Caco-2 (cell line): ENCODE measurements around the gene CHSY1. TPM values are rescaled to one million over a fixed set of nuclear protein-coding genes. Genes with fewer than 3 reads are reported as not detected.

Experiments used
- BruUV-seq: library from RNA; stranded (reverse); fragments of 400-500 nt; replicated peaks from 2 replicates; lab custom pipeline; 2021; lab: Mats Ljungman, UMichigan
- CTCF ChIA-PET: fragments of 300-600 bp; sonication (Branson Sonifier 250); formaldehyde crosslinking; loops from one replicate; lab custom pipeline; 2022; ENCODE audit warnings: antibody characterized with exemption; lab: Charles Lee
- POLR2A ChIA-PET: fragments of 300-600 bp; sonication (Branson Sonifier 250); formaldehyde crosslinking; loops from one replicate; lab custom pipeline; 2022; ENCODE audit warnings: antibody characterized with exemption; lab: Charles Lee
- DNase-seq, 2 experiments: peaks; one replicate each; pipeline versions ENCODE4 v3.0.0 to v3.0.0-alpha.2; 2020 to 2022
- H3K27me3 ChIP-seq: replicated peaks from 2 replicates; pipeline ENCODE4 v1.6.0; 2011; ENCODE audit warnings: low read length; ENCODE audit not compliant: control insufficient read depth, insufficient read depth
- H3K36me3 ChIP-seq: 2 replicates; pipeline ENCODE4 v1.5.1; 2011; ENCODE audit warnings: low read length; ENCODE audit not compliant: control insufficient read depth, insufficient read depth
- H3K4me1 ChIP-seq: fragments of 250-450 bp; sonication (Bioruptor Pico); 2 replicates; pipeline ENCODE4 v1.5.1; 2020; ENCODE audit warnings: mild to moderate bottlenecking
- H3K4me3 ChIP-seq: 2 replicates; pipeline ENCODE4 v1.5.1; 2011; ENCODE audit warnings: low read depth, mild to moderate bottlenecking, control low read depth, low read length
- H3K9me3 ChIP-seq: fragments of 250-450 bp; sonication (Bioruptor Pico); 2 replicates; pipeline ENCODE4 v1.5.1; 2020; ENCODE audit warnings: mild to moderate bottlenecking, moderate library complexity
- H3K27ac Mint-ChIP-seq: one replicate; pipeline ENCODE4 v1.8.0; 2022; ENCODE audit warnings: mixed read lengths; ENCODE audit not compliant: unreplicated experiment
- H3K27me3 Mint-ChIP-seq: one replicate; pipeline ENCODE4 v1.8.0; 2022; ENCODE audit warnings: mixed read lengths; ENCODE audit not compliant: insufficient read depth, unreplicated experiment
- H3K36me3 Mint-ChIP-seq: one replicate; pipeline ENCODE4 v1.8.0; 2022; ENCODE audit warnings: mild to moderate bottlenecking, mixed read lengths; ENCODE audit not compliant: insufficient read depth, unreplicated experiment
- H3K4me1 Mint-ChIP-seq: one replicate; pipeline ENCODE4 v1.8.0; 2022; ENCODE audit warnings: low read depth, mixed read lengths; ENCODE audit not compliant: unreplicated experiment
- H3K4me3 Mint-ChIP-seq: one replicate; pipeline ENCODE4 v1.8.0; 2022; ENCODE audit warnings: mild to moderate bottlenecking, moderate library complexity, mixed read lengths; ENCODE audit not compliant: unreplicated experiment
- H3K9me3 Mint-ChIP-seq: one replicate; pipeline ENCODE4 v1.8.0; 2022; ENCODE audit warnings: mixed read lengths; ENCODE audit not compliant: unreplicated experiment
- CTCF ChIP-seq, 2 experiments: fragments of 200-600 bp in 1 of 2; IDR thresholded peaks; 1 replicate in 1 of 2; 2 replicates in 1 of 2; pipeline versions ENCODE4 v1.5.1 to v1.8.0; 2011 to 2022; ENCODE audit warnings: antibody characterized with exemption in 1 of 2, control low read depth in 1 of 2, inconsistent platforms in 1 of 2, low read depth in 1 of 2, low read length in 1 of 2, mild to moderate bottlenecking in 1 of 2, moderate library complexity in 1 of 2; ENCODE audit not compliant: insufficient read depth in 1 of 2, severe bottlenecking in 1 of 2, unreplicated experiment in 1 of 2
- intact Hi-C: fragments of 100-400 bp; cut with micrococcal nuclease; formaldehyde crosslinking; loops from one replicate; pipeline ENCODE4 v1.10.0; 2022; ENCODE audit not compliant: unreplicated experiment
- total RNA-seq: library from RNA; stranded (reverse); gene quantifications from 2 replicates; pipeline ENCODE4 v1.2.3, GENCODE V29; 2022

The CHSY1 gene
- total RNA-seq, 1 experiment from 2014 or later, result 18.7 TPM

DNA sequence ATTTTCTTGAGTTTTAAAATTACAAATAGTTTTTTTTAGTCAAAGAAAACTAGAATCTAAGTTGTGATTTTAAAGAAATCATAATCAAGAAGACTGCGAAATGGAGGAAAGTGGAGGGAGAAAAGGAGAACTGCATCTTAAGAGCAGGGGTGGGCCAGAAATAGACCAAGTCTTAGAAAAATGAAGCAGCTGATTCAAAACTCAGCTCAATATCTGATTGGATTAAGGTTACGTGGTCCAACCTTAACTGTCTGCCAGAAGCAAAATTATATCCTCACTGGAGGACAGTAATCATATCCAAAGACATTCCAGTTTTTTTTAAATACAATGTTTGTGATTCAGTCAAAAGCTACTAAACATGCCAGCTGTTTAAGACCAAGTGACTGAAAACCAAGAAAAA lies 41.4 kb downstream of the CHSY1 start:
- no peak for TF ChIP-seq CTCF (IDR thresholded peaks at IDR 0.05; ENCODE audit: insufficient read depth in 1 of 2, low read depth in 1 of 2, low read length in 1 of 2, severe bottlenecking in 1 of 2, unreplicated experiment in 1 of 2)

DNA sequence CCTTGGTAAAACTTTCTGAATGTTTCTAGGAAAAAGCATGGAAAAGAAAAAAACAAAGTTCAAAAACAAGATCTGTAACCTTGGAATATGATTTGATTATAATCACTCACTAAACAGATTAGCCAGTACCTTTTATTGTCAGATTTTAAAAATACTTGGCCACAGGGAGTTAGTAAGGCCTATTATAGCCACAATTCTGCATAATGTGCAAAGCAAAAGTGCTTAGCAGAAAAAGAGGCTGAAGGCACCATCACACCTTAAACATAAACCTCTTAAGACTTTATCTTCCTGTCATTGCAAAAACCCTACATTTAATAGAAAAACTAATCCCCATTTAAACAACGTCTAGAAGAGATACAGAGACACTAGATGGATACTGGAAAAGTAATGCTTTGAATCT lies 41.8 kb downstream of the CHSY1 start:
- H3K4me1 Mint-ChIP-seq, result peaks cover 15% of the 10 kb centered on the region
- no peaks in the 10 kb centered on the region for H3K27me3 Mint-ChIP-seq
- H3K9me3 ChIP-seq, result no peaks in the 10 kb centered on the region

More for the DNA sequence above, 41.4 kb downstream of the CHSY1 start:
- BruUV-seq, result no TSS peak
- no peaks in the 10 kb centered on the region for H3K27me3 ChIP-seq
- intact Hi-C loops, result no loop called here
- ChIA-PET CTCF (no interaction called here), POLR2A (no interaction called here)
- no peak for DNase-seq
- H3K36me3 ChIP-seq, result no peaks in the 10 kb centered on the region; the same call in 1 of the 2 replicates
- 0 out of 2 replicates have a peak, but pooled peaks cover 12% of the 10 kb centered on the region for H3K4me1 ChIP-seq
- Mint-ChIP-seq H3K4me1 (peaks cover 15% of the 10 kb centered on the region), H3K4me3 (no peak overlapping the region), H3K27ac (no peak overlapping the region), H3K9me3 (no peaks in the 10 kb centered on the region), H3K36me3 (no peaks in the 10 kb centered on the region), H3K27me3 (no peaks in the 10 kb centered on the region)
- H3K4me3 ChIP-seq, result no peak overlapping the region
- H3K9me3 ChIP-seq, result no peaks in the 10 kb centered on the region

GRCh38 chr15:101209285-101209845 lies 42.5 kb downstream of the CHSY1 start:
- ChIA-PET POLR2A (no interaction called here), CTCF (no interaction called here)
- no peaks in the 10 kb centered on the region for H3K9me3 ChIP-seq
- H3K27me3 ChIP-seq, result no peaks in the 10 kb centered on the region
- H3K4me3 Mint-ChIP-seq, result no peak overlapping the region
- BruUV-seq, result no TSS peak
- H3K27ac Mint-ChIP-seq, result no peak overlapping the region
- H3K4me1 Mint-ChIP-seq, result peaks cover 15% of the 10 kb centered on the region
- H3K9me3 Mint-ChIP-seq, result no peaks in the 10 kb centered on the region
- 0 out of 2 replicates have a peak, but pooled peaks cover 12% of the 10 kb centered on the region for H3K4me1 ChIP-seq
- no peak for TF ChIP-seq CTCF (IDR thresholded peaks at IDR 0.05; ENCODE audit: insufficient read depth in 1 of 2, low read depth in 1 of 2, low read length in 1 of 2, severe bottlenecking in 1 of 2, unreplicated experiment in 1 of 2)
- no peak overlapping the region for H3K4me3 ChIP-seq
- H3K36me3 Mint-ChIP-seq, result no peaks in the 10 kb centered on the region
- no peaks in the 10 kb centered on the region for H3K27me3 Mint-ChIP-seq
- DNase-seq, result no peak
- no peaks in the 10 kb centered on the region; the same call in 1 of the 2 replicates for H3K36me3 ChIP-seq
- intact Hi-C loops, result no loop called here

More for the DNA sequence above, 41.8 kb downstream of the CHSY1 start:
- DNase-seq, result no peak
- no TSS peak for BruUV-seq
- ChIA-PET CTCF (no interaction called here), POLR2A (no interaction called here)
- H3K4me1 ChIP-seq, result 0 out of 2 replicates have a peak, but pooled peaks cover 12% of the 10 kb centered on the region
- intact Hi-C loops, result no loop called here
- Mint-ChIP-seq H3K9me3 (no peaks in the 10 kb centered on the region), H3K4me3 (no peak overlapping the region), H3K27ac (no peak overlapping the region), H3K36me3 (no peaks in the 10 kb centered on the region)
- no peaks in the 10 kb centered on the region; the same call in 1 of the 2 replicates for H3K36me3 ChIP-seq
- TF ChIP-seq CTCF (IDR thresholded peaks at IDR 0.05; ENCODE audit: insufficient read depth in 1 of 2, low read depth in 1 of 2, low read length in 1 of 2, severe bottlenecking in 1 of 2, unreplicated experiment in 1 of 2), result no peak
- no peak overlapping the region for H3K4me3 ChIP-seq
- no peaks in the 10 kb centered on the region for H3K27me3 ChIP-seq
